Measurements from ENCODE around the gene PRKCA. TPM values are rescaled to one million over a fixed set of nuclear protein-coding genes. Genes with fewer than 3 reads are reported as not detected.

The PRKCA gene
- total RNA-seq, 2 donors from 2014 or later: 84.9 to 93.9 TPM

DNA sequence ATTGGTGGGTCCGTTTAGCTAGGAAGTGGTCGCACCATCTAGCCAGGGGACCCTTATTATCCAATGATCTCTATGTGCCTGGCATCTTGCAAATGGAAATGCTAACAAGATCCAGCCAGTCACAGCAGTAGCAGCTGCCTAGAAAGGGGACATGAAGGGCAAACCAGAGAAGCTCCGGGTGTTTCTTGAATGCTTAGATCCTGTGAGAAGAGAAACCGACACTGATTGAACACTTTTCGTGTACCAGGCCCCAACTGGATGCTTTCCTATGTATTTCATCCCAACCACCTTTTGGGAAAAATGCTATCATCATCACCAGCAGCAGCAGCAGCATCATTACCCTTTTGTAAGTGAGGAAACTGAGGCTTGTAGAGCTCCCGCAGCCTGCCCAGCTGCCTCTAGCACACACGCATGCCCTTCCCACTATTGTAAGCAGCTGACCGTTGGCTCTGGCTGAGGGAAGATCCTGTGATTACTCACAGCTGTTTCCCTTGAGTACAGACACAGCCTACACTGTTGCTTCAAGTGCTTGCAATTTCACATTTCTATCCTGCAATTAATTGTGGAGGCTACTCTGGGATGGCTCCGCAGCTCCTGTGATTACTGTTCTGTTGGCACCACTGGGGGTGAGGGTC is 351.8 kb downstream of the PRKCA start:
- H3K36me3 Mint-ChIP-seq (ENCODE audit: low read depth): peaks cover 9% of the 10 kb centered on the region
- DNase-seq: no peak
- no peaks in the 10 kb centered on the region for H3K27me3 Mint-ChIP-seq
- H3K9me3 ChIP-seq (ENCODE audit: control insufficient read depth, low read length, poor library complexity, severe bottlenecking): no peaks in the 10 kb centered on the region
- no peak overlapping the region for H3K27ac Mint-ChIP-seq
- peaks cover 30% of the 10 kb centered on the region for H3K4me1 Mint-ChIP-seq
- no peak overlapping the region for H3K4me3 Mint-ChIP-seq
- ATAC-seq: no peak

DNA sequence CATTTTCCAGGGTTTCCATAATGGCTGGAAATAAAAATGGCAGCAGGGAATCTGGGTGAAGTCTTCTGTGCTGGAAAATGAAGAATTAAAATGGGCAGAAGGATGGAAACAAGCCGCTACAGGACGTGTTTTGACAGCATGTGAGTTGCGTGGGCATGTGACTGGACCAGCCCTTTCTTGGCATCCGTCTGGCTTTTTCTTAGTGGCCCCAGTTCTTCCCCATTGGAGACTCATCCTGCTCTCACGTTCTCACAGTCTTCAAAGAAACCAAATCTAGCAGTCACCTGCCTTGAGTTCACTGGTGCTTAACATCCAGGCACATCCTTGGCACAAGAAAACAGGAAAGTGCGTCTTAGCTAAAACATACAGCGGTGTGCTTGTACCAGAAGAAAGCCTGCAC is 352.4 kb downstream of the PRKCA start:
- ATAC-seq (no peak), DNase-seq (no peak)
- H3K27ac Mint-ChIP-seq: no peak overlapping the region
- peaks cover 25% of the 10 kb centered on the region for H3K4me1 Mint-ChIP-seq
- no peaks in the 10 kb centered on the region for H3K27me3 Mint-ChIP-seq
- no peaks in the 10 kb centered on the region for H3K9me3 ChIP-seq (ENCODE audit: control insufficient read depth, low read length, poor library complexity, severe bottlenecking)
- no peak overlapping the region for H3K4me3 Mint-ChIP-seq
- peaks cover 6% of the 10 kb centered on the region for H3K36me3 Mint-ChIP-seq (ENCODE audit: low read depth)

DNA sequence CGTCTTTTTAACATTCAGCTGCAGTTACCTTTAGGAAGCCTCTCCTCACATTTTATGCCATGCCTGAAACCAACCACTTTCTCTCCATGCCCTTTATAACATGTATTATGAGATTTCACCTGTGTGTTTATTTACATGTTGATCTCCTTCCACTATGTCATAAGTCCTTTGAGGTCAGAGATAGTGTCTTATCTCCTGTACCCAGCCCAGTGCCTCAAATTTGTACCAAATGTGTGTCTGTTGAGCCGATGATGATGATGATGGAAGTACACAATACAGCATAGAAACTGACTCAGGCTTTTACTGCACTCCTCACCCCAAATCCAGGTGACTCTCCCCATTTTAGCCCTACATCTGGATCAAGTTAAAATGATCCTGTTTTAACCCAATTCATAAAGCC is 353.0 kb downstream of the PRKCA start:
- Mint-ChIP-seq H3K27me3 (no peaks in the 10 kb centered on the region), H3K4me3 (no peak overlapping the region), H3K36me3 (ENCODE audit: low read depth) (peaks cover 6% of the 10 kb centered on the region), H3K27ac (peak overlapping the region; percentile 24), H3K4me1 (peaks cover 20% of the 10 kb centered on the region)
- ATAC-seq (no peak), DNase-seq (no peak)
- H3K9me3 ChIP-seq (ENCODE audit: control insufficient read depth, low read length, poor library complexity, severe bottlenecking): no peaks in the 10 kb centered on the region

DNA sequence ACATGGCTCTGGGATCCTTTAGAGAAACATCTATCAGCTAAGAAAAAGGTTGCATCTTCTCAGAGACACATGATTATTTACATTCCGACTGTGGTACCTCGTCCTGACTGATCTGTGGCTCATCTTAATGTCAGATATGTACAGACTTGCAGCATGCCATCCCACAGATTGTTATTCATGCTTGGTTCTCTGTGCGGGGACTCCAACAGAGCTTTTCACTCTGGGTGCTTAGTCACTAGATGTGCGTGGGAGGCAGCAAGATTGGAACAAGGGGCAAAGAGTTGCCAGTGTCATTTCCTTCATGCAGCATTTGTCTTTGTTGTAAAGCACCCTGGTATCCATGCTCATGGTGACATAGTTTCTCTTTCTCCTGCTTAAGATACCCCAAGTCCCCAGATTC is 353.4 kb downstream of the PRKCA start:
- Mint-ChIP-seq H3K27ac (peak overlapping the region; percentile 24), H3K4me1 (peaks cover 16% of the 10 kb centered on the region), H3K4me3 (no peak overlapping the region), H3K27me3 (no peaks in the 10 kb centered on the region), H3K36me3 (ENCODE audit: low read depth) (peaks cover 3% of the 10 kb centered on the region)
- no peak for ATAC-seq
- DNase-seq: no peak
- no peaks in the 10 kb centered on the region for H3K9me3 ChIP-seq (ENCODE audit: control insufficient read depth, low read length, poor library complexity, severe bottlenecking)

DNA sequence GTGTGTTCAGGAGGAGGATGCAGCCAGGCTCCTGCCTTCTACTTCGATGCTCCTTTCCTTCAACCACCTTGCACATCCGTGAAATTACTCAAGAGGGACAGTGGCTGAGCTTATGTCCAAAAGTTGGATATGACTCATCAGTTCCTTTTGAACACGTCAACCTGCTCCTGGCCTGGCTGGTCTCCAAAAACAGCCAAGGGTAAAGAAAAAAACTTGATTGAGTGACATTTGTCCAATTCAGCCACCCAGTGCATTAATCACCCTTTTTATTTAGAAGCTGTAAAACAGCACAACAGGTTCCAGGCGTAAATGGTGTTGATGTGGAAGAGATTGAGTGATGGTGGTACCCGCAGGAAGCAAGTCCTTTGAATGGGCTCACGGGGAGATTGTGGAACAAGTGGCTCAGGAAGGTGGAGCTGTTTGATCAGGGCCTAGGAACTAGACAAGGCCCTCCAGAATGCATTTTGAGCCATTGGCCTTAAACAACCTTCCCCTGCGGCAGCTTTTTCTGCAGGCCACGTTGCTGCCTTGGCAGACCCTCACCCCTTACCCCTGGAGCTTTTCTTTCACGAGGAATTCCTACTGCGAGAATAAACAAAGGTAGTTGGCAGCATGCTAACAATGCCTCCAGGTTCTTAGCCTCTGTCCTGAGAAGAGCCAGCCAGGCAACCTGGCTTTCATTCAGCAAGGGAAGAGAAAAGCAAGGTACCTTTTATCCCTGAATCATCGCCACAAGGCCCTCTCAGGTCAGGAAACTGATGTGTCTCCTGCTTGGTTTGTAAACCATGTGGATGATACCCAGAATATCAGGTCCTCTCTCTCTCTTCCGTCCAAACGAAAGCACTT is 359.2 kb downstream of the PRKCA start:
- no peaks in the 10 kb centered on the region for H3K27me3 Mint-ChIP-seq
- no peaks in the 10 kb centered on the region for H3K9me3 ChIP-seq (ENCODE audit: control insufficient read depth, low read length, poor library complexity, severe bottlenecking)
- DNase-seq (no peak), ATAC-seq (no peak)
- no peak overlapping the region for H3K4me3 Mint-ChIP-seq
- H3K27ac Mint-ChIP-seq: peak overlapping the region; percentile 14
- H3K36me3 Mint-ChIP-seq (ENCODE audit: low read depth): peaks cover 2% of the 10 kb centered on the region
- H3K4me1 Mint-ChIP-seq: peaks cover 23% of the 10 kb centered on the region

DNA sequence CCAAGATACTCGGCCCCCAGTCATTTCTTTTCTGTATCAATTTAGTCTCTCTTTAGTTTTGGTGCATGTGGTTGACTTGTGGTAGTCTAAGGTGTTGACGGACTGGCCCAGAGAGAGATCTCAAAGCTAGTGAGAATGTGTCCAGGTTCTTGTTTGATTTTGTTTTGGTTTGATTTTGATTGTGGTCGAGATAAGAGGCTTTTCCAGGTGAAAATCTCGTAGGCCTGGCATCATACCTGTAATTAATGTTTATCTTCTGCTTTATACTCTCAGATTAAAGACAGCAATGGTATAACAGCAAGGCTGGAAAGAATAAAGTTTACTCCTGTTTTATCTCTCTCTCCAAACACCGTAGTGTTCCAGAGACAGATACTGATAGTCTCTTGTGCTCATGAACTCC is 360.1 kb downstream of the PRKCA start:
- Mint-ChIP-seq H3K27ac (no peak overlapping the region), H3K4me3 (no peak overlapping the region), H3K36me3 (ENCODE audit: low read depth) (peaks cover 2% of the 10 kb centered on the region), H3K4me1 (peaks cover 30% of the 10 kb centered on the region), H3K27me3 (no peaks in the 10 kb centered on the region)
- DNase-seq (no peak), ATAC-seq (no peak)
- no peaks in the 10 kb centered on the region for H3K9me3 ChIP-seq (ENCODE audit: control insufficient read depth, low read length, poor library complexity, severe bottlenecking)

DNA sequence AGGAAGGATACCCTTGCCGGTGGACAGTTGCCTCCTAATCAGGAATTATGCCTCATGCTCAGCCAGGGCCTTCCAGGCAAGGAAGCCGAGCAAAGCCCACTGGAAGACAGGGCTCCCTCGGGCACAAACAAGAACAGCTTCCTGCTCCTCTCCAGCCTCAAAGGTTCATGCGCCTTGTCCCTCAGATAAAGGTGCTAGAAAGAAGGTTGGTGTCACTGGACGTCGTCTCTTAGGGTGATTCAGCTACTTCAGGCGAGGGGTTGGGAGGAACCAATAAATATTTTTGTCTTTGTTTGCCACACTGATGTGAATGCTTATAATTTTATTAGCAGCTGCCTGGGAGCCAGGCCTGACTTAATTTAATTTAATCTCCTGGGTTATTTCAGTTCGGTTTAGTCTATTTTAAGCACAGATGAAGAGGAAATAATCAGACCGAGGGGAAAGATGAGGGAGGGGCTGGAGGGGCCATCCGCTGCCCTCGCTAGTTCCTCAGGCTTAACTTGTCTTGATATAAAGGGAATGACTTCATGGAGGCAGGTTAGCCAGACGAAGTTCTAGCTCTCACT is 360.7 kb downstream of the PRKCA start:
- ATAC-seq: no peak
- H3K4me1 Mint-ChIP-seq: peaks cover 36% of the 10 kb centered on the region

DNA sequence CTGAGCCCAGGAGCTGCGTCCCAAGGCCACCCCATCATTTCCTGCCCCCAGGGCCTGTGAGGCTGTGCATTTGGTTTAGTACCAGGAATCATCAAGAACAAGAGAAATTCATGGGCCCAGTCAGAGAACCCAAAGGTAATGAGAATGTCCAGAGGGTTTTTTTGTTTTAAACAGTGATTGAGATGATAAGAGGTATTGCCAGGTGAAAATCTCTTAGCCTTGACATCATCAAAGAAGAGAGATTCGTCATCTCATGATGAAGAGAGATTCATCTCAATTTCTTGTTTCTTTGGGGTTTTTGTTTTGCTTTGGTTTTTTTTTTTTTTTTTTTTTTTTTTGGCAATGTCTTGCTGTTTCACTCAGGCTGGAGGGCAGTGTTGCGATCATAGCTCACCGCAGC is 361.9 kb downstream of the PRKCA start:
- ATAC-seq (no peak), DNase-seq (no peak)
- peaks cover 2% of the 10 kb centered on the region for H3K36me3 Mint-ChIP-seq (ENCODE audit: low read depth)
- peaks cover 46% of the 10 kb centered on the region for H3K4me1 Mint-ChIP-seq
- no peaks in the 10 kb centered on the region for H3K27me3 Mint-ChIP-seq
- peak overlapping the region; percentile 59 for H3K27ac Mint-ChIP-seq
- H3K4me3 Mint-ChIP-seq: no peak overlapping the region
- no peaks in the 10 kb centered on the region for H3K9me3 ChIP-seq (ENCODE audit: control insufficient read depth, low read length, poor library complexity, severe bottlenecking)

More for the DNA sequence above, 360.7 kb downstream of the PRKCA start:
- DNase-seq: no peak
- H3K27ac Mint-ChIP-seq: peak overlapping the region; percentile 59
- H3K27me3 Mint-ChIP-seq: no peaks in the 10 kb centered on the region
- H3K9me3 ChIP-seq (ENCODE audit: control insufficient read depth, low read length, poor library complexity, severe bottlenecking): no peaks in the 10 kb centered on the region
- no peak overlapping the region for H3K4me3 Mint-ChIP-seq
- no peaks in the 10 kb centered on the region for H3K36me3 Mint-ChIP-seq (ENCODE audit: low read depth)

DNA sequence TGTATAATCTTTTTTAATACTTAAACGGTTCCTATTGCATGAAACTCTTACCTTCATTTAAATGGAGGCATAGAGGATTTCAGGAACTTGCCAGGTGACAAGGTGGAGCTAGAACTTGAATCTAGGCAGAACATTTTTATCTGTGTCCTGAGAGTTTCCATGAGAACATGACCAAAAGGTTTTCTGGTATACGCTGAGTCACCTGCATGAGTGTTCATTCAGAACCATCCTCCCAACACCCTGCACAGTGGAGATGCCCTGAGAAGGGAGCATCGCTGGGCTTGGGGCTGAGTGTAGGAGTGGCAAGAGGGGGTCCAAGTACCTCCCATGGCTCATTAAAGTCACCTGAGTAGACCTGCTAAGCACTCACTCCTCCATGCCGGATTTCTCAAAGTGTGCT is 362.8 kb downstream of the PRKCA start:
- Mint-ChIP-seq H3K4me3 (no peak overlapping the region), H3K4me1 (peaks cover 52% of the 10 kb centered on the region), H3K36me3 (ENCODE audit: low read depth) (peaks cover 3% of the 10 kb centered on the region), H3K27me3 (no peaks in the 10 kb centered on the region), H3K27ac (peak overlapping the region; percentile 99)
- no peaks in the 10 kb centered on the region for H3K9me3 ChIP-seq (ENCODE audit: control insufficient read depth, low read length, poor library complexity, severe bottlenecking)
- DNase-seq (no peak), ATAC-seq (no peak)

DNA sequence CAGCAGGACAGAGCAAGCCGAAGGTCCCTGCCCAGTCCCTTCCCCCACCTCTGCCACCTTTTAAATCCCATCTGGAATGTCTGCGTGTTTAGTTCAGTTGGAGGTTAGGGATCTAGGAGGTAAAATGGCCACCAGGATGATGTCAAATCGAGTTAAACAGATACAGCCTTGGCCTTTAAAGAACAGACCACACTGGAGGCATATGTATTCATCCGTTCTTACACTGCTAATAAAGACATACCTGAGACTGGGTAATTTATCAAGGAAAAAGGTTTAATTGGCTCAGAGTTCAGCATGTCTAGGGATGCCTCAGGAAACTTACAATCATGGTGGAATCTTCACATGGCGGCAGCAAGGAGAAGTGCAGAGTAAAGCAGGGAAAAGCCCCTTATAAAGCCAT is 364.7 kb downstream of the PRKCA start:
- DNase-seq: no peak
- peaks cover 5% of the 10 kb centered on the region for H3K36me3 Mint-ChIP-seq (ENCODE audit: low read depth)
- no peaks in the 10 kb centered on the region for H3K9me3 ChIP-seq (ENCODE audit: control insufficient read depth, low read length, poor library complexity, severe bottlenecking)
- H3K27me3 Mint-ChIP-seq: no peaks in the 10 kb centered on the region
- H3K27ac Mint-ChIP-seq: peak overlapping the region; percentile 99
- H3K4me1 Mint-ChIP-seq: peaks cover 63% of the 10 kb centered on the region
- peak overlapping the region; percentile 58 for H3K4me3 Mint-ChIP-seq
- no peak for ATAC-seq

DNA sequence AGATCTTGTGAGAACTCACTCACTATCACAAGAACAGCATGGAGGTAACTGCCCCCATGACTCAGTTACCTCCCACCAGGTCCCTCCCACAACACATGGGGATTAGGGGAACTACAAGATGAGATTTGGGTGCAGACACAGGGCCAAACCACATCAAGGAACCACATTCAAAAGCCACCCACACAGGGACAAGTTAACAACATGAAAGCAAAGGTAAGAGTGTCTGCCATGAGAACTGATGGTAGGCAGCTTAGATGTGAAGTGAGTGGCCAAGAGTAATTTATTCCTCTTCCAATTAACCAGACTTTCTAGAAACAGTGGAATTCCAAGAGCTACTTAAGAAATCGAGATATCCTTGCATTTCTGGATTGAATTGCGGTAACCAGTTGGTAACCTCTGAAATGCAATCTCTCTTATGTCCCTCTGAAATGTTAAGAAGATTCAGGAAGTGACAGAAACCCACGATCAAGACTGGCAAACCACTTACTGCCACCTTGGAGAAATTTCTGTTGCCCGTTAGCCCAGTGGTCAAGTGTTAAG is 365.1 kb downstream of the PRKCA start:
- ATAC-seq (peak; percentile 97), DNase-seq (peak in 2 of 3 donors; percentile 43 to 49)
- H3K27ac Mint-ChIP-seq: peak overlapping the region; percentile 99
- peaks cover 59% of the 10 kb centered on the region for H3K4me1 Mint-ChIP-seq
- H3K4me3 Mint-ChIP-seq: peak overlapping the region; percentile 58
- peaks cover 5% of the 10 kb centered on the region for H3K36me3 Mint-ChIP-seq (ENCODE audit: low read depth)
- no peaks in the 10 kb centered on the region for H3K27me3 Mint-ChIP-seq
- H3K9me3 ChIP-seq (ENCODE audit: control insufficient read depth, low read length, poor library complexity, severe bottlenecking): no peaks in the 10 kb centered on the region

DNA sequence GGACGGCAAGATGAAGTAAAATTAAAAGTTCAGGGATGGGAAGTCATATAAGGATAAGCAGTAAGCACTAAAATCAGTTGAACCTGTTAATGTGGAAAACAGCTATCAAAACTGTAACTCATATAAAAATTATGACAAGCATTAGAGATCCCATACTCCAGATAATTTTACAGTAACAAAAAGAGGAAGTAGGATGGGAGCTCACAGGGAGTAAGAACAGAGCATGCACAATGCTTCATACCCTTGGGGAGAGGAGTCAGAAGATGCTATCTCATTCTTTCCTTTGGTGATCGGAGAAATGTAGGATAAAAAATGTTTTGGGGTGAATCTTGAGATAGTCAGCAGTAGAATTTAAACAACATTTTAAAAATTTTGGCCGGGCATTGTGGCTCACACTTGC is 367.8 kb downstream of the PRKCA start:
- peak overlapping the region; percentile 19 for H3K4me3 Mint-ChIP-seq
- H3K27me3 Mint-ChIP-seq: no peaks in the 10 kb centered on the region
- no peak for DNase-seq
- H3K27ac Mint-ChIP-seq: peak overlapping the region; percentile 99
- no peak for ATAC-seq
- peaks cover 5% of the 10 kb centered on the region for H3K36me3 Mint-ChIP-seq (ENCODE audit: low read depth)
- peaks cover 63% of the 10 kb centered on the region for H3K4me1 Mint-ChIP-seq
- H3K9me3 ChIP-seq (ENCODE audit: control insufficient read depth, low read length, poor library complexity, severe bottlenecking): no peaks in the 10 kb centered on the region

DNA sequence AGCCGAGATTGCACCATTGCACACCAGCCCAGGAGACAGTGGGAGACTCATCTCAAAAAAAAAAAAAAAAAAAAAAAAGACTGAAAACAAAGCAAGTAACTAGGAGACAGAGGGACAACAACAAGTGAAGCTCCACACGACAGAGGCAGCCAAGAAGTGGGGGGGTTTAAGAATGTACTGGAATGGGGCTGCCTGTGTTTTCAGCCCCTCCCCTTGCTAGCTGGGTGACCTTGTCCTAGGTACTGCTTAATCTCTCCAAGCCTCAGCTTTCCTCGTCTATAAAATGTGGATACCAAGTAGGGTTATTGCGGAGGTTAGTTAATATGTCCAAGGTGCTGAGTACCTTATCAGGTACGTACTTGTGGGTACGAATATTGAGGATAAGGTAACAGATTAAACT is 368.7 kb downstream of the PRKCA start:
- Mint-ChIP-seq H3K27me3 (no peaks in the 10 kb centered on the region), H3K27ac (peak overlapping the region; percentile 99), H3K4me3 (no peak overlapping the region), H3K36me3 (ENCODE audit: low read depth) (peaks cover 5% of the 10 kb centered on the region), H3K4me1 (peaks cover 58% of the 10 kb centered on the region)
- H3K9me3 ChIP-seq (ENCODE audit: control insufficient read depth, low read length, poor library complexity, severe bottlenecking): no peaks in the 10 kb centered on the region
- no peak for ATAC-seq
- no peak for DNase-seq

Data from T-helper 17 cell (primary cell).